NK-92 (cell line): ENCODE data around the gene GRID1.

Experiments
- DNase-seq: peaks from one replicate; lab custom pipeline; 2025; ENCODE audit not compliant: unreplicated experiment; lab: John Stamatoyannopoulos, UW

The GRID1 gene

DNA sequence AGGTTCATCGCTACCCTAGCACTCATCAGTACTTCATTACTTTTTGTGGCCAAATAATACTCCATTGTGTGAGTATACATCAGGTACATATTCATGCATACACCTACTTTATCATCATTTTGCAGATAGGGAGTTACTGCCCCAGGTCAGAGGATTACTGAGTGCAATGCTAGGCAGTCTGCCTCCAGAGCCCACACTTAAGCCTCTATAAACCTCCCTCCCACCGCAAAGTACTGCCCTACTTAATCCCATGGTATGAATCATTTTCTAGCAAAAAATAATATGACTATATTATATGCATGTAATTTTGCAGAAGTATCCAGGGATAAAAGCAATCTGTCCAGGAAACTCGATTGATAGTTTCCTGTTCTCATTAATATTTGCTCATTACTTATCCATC, 194.3 kb downstream of the GRID1 start:
- DNase-seq, result no peak

DNA sequence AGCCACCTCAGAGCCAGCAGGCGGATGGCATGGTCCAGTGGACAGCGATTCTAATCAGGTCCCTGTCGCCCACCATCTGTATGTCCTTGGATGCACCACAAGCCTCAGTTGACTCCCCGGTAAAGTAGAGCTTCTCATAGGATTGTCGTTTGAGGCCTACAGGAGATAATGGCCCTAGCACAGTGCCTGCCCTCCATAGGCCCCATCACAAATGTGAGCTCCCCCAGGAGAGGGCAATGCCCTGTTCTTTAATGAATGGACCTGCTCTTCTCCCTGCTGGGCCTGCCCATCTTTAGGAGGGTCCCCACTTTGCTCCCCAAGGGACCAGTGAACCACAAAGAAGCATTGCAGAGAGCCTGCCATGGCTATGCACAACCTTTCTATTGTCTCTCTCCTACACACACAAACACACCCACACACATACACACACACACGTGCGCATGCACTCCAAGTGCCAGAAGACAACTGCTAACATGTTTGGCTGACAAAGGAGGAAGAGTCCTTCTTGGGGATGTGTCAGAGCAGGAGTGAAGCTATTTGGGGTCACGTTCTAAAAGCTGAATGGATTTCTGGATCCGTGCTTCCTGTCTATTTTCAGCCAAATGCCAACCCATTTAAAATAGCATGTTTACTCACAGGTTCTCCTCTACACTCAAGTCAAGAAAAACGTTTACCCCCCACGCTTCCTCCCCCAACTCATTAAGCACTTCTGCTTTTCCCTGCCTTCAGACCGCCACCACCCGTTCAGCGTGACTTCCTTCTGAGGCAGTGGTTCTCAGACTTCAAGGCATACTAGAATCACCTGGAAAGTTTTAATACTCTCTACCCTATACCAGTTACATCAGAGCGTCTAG, 196.1 kb downstream of the GRID1 start:
- no peak for DNase-seq

DNA sequence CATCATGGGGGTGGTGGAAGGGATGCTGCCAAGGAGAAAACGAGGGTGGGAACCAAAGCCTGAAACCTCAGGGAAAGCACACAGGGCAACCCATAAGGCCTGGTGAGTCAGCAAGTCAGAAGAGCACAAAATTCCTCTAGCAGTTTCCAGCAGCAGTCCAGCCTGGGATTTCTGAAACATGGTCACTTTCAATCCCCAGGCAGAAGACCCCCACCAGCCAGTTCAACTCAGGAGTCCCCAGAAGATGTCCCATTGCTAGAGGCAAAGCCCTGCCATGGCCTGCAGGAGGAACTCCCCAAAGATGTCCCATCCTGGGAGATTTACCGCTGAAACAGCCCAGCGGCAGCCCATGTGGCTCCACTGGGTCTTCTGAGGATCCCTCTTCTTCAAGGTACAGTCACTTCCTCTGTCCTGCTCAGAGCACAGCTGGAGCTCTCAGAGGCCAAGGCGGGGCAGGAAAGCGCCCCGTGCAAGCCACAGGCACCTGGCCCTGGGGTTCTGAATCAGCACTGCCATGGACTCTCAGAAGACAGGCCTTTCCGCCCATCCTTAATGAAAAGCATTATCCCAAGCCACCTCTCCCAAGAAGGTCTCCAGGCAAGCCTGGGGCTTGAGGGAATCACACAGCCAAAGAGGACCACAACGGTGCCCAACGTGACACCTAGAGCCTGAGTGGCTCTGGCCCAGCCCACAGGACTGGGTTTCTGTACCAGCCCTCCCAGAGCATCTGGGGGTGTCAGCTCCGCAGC, 196.9 kb downstream of the GRID1 start:
- no peak for DNase-seq

DNA sequence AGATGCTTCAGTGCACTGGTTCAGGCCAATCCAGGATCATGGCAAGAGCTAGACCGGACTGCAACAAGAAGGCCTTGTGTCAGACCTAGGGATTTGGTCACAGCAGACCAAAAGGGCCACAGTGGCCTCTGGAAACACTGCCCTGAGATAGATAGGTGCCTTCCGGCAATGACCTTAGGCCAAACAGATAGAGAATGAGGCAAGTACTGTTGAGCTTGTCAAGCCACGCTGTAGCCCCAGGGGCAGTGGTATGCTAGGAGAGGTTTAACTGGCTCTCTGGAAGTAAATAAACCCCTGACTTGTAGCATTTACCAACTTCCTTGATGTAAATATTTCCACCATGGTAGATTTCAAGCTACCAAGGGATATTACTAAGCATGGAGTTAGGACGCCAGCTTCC, 197.5 kb downstream of the GRID1 start:
- no peak for DNase-seq

DNA sequence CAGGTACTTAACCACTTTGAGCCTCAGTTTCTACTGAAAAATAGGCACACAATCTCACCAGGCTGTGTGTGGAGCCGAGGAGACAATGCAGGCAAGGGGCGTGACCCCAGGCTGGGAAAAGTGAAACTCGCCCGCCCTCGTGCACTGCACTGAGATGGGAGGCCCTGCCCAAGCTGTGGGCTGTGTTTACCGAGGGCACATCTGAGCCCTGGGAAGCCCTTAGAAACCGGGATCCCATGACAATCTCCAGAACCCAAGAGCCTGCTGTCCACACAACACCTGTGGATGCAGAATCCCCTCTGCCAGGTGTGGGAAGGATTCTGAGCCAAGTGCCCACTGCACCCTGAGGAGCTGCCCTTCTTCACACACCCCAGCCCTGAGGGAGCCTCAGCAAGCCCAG, 198.3 kb downstream of the GRID1 start:
- DNase-seq, result no peak

DNA sequence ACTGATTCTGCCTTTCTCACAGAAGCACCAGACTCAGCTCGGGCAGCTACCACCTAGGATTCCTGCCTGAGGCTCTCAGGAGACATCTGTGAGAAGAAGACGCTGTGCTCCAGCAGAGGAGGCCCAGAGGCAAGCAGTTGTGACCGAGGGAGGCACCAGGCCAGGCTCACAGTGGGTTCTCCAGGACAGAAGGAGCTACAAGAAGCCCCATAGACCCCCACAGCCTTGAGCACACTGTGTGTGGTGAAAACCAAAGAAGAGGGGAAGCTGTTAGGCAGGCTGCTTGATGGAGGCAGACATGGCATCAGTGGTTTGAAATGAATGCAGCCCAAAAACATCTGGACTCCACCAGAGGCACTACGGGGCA, 198.8 kb downstream of the GRID1 start:
- no peak for DNase-seq

DNA sequence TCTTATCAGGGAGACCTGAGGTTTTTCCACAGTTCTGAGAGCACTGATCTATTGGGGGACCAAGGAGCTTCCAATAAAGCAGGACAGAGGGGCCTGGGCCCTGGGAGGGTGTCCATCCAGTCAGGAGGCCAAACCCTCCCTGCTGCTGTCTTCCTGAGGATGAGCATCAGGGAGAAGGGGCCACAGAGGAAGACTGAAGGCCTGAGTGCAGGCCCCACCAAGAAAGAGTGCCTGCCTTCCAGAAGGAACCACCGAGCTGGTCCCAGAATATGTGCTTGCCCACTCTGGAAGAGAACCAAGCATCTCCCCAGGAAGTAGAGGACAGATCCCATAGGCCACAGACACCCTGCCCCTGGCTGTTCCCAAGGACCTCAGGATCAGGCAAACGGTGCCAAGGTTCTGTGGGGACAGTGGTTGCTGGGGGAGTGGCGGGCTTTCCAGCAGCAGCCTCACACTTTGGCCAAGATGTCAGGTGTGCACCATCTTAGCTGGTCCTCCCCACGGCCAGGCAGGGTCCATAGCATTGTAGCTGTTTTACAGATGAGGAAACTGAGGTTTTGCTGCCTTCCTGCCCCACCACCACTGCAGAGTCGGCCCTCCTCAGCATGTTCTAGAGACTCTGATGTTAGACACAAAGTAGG, 199.4 kb downstream of the GRID1 start:
- DNase-seq, result no peak

DNA sequence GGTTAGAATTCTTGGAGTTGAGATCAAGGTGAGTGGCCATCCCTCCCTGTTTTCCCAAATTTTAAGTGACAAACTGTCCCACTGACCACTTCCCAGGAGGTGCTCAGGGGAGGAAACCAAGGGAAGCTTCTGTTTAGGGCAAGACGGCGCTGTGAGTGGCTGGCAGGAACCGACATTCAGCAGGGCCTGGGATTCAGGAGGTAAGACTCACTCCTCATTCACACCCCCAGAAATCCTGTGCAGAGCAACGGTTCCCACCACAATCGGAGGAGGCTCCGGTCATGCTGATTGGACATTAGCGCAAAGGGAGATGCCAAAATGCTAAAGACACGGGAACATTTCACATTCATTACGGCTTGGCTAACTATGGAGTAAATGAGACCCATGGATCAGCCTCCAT, 200.9 kb downstream of the GRID1 start:
- DNase-seq, result no peak

DNA sequence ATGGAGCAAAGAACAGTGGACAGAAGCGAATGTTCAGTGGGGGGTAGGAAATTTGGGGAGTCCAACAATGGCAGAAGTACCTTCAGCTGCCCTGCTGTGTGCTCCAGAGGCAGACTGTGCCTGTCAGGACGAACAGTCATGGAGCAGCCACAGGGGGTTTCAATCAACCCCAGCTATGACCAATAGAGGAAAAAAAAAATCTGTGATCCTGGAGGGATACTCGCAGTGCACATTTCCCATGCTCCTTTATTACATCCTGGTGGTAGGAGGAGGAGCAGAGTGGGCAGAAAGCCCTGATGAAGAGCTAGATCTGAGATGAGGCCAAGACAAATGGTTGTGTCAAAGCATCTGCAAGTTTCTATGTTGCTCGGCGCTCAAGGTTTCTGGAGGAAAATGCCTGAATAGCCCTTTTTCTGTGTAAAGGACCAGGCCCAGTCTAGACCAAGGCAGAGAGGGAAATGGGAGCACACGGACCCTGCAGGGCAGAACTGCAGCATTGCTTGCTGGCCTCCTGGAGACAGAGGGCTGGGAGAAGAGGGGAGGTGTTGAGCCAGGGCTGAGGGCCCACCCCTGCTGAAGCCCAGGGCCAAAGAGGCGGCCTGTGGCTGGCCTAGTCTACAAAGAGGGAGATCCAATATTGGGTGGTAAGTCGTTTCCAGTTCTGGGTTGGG, 201.5 kb downstream of the GRID1 start:
- DNase-seq, result no peak

DNA sequence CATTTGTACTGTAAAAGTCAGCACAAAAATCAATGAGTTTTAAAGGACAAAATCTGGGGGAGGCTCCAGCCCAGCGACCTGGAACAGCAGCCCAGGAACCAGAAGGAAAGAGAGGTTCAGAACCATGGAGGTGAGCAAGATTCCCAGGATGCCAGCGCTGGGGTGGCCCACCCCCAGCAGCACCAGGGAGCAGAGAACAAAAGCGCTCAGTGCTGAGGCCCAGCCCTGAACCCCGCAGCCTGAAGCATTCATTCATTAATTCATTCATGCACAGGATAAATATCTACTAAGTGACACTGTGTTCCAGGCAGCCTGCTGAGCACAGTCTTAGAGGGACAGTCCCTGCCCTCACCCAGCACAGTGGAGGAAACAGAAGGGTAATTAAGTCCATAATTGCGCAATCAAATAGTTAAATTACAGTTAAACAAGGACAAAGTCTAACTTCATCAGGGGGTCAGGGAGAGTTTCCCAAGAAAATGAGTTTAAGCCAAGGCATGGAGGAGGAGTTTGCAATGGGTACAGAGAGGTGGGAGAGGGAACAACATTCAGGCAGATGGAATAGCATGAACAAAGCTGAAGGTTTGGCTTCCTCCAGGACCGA, 202.3 kb downstream of the GRID1 start:
- no peak for DNase-seq

DNA sequence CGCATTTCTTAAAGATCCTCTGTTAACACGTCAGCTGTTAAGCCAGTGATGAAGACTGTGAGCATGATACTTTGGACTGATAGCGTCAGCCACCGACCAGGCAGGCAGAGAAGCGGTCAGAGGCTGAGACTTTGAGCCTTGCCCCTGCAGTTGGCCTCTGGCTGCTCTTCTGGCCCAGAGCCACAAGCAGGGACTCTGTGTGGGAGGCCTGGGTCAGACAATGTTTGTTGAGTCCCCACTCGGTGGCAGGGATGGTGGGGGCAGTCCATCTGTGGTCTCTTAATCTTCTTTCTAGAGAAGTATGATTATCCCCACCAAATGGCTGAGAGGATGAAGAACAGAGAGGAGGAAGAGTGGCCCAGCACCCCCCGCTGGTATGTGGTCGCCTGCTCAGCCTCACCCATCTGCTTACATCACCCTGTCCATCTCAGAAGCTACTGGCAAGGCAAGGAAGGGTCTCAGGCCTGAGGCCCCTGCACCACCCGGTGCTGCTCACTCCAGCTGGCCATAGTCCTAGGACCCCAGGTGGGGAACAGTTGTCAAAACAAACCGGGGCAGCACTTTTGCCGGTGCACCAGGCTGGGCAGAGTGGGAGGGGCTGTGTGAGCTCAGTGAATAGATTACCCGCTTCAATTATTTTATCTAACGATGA, 202.9 kb downstream of the GRID1 start:
- DNase-seq, result no peak

DNA sequence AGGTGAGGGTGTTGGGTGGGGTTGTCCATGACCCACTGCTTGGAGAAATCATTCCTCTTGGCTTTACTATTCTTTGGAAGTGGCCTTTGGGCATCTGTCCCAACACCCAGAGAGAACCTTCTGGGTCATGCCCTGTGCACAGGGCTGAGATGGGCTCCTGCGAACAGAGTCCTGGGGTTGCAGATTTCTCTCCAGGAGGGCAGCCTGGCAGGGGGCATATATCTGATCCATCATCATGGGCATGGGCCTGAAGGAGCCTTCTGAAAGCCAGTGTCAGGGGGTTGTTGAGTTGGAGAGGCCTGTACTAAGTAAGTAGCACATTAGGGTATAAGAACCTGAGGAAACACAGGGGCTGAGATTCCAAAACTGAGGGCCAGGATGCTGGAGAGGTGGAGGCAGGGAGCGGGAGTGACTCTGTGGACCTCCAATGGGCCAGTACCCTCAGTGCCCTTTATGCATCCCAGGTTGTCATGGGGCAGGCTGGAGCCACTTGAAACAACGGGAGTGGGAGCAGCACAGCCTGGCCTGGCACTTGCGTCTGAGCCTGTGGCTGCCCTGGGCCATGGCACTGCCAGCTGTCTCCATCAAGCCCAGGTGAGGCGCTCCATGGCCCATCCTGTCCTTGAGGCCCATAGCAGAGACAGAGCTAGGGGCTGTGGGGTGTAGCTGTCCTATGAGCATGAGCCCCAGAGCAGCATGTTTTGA, 203.7 kb downstream of the GRID1 start:
- DNase-seq, result no peak

DNA sequence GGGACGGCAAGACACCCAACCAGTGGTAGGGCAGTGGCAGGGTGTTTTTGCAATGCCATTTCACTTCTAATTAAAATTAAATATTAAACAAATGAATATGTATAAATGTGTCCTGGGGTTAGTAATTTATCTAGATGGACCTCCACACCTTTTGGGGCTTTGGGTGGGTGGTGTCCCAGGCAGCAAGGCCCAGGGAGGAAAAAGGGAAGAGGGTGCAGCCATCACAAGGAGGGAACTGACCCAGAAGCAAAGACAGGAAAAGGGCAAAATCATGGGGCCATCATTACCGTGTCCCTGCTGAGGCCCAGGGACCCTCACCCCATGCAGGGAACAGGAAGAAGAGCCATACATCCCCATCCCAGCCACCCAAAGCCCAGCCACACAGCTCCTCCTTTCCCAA, 204.6 kb downstream of the GRID1 start:
- no peak for DNase-seq

DNA sequence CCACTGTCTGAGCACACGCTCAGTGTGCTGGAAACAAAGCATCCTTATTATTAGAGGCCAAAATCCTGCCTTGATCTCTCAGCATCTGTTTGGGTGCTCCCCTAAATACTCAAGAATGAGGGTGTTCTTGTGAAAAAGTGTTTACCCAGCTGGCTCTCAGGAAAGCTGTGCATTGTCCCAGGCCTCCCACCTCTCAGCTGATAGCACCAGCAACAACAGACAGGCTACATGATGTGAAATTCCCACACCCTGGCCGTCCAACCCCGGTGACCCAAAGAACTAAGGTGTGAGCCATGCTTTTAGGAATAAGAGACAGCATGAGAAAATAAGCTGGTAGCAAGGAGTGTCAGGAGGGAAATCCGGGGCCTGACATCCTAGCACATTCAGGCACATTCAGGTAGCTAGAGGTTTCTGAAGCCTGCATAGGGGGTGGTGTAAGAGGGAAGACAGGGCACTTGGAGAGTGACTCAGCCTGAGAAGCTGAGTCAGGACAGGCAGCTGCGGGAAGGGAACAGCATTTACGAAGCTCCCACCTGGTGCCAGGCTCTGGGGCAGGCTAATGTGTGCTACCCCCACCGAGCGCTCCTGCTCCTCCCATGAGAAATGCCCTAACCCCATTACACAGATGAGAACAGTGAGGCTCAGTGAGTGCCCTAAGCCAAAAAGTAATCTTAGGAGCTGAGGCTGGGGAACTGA, 205.6 kb downstream of the GRID1 start:
- no peak for DNase-seq

DNA sequence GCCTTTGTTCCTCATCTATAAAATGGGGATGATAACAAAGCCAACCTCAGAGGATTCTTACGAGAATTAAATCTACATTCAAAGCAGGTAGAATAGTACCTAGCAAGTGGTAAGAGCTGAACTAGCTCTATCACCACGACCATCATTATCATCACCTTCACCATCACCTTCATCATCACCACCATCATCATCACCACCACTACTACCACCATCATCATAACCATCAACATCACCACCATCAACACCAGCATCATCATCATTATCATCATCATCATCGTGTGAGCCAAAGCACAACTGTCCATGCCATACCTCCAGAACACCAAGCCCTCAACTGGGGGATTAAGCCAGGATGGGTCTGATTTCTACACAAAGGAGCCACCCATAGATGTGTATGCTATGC, 206.8 kb downstream of the GRID1 start:
- no peak for DNase-seq

DNA sequence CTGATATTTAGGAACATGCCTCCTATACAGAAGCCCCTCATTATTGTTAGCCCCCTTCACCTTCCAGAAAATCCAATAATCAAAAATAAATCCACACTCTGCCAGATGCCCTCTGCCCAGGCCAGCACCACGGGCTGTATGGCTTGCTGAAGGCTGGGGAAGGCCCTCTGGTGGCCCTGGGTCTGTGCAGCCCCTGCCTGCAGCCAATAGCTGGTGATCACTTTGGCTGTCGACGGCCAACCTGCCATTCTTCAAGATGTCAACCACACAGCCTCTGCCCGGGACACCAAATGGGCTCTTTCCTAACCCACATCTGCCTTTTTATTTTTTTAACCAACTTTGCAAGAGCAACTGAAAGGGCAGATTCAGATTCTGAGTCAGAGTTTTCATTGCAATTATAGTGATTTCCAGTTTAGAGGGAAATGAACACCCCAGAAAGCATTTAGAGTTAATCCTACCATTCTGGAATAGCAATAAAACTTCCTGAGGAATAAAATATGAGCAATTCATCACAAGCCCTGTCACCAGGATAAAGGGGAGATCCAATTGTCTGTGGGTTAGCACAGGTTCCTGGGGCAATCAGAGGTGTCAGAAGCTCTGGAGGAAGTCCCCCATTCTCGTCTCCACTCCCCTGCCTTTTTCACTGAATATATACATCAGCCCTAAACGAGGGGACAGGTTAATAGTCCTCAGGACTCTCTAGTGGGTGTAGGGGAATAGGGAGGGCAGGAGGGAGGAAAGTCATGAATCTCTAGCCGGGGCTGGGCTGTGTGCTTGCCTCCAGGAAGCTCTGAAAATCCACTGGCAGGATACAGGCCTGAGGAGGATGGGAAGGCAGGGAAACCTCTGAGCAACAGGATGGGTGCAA, 211.3 kb downstream of the GRID1 start:
- no peak for DNase-seq

DNA sequence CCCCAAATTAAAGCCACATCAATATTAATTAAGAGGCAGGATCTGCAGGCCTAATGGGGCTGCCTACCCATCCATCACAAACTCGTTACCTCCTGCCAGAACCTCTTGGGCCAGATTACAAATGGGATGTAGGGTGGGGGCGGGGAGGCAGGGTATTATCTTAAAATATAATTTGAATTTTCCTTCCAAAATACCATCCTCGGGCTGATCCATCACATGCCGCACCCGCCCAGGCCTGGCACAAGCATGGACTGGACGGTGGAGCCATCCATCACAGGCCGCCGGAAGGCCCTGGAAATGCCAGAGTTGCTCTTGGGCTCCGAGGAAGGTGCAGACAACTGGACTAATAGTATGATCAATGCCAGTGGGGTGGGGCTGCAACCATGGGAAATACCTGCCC, 212.8 kb downstream of the GRID1 start:
- DNase-seq, result no peak

DNA sequence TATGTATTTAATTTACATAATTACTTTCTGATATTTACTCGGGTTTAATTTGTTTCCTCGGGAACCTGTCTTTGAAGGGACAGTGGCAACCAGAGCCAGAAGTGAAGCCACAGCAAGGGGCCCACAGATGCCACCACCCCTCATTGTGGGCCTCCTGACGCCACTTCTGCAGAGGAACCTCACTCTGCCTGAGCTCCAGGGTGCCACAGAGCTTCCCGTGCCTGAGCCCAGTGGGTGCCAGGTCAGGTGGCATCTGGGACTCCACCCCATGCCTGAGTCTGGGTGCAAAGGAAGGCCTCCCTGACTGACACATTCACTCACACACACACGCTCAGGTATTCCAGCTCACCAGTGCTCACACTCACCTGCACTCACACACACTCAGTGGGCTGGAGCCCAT, 213.7 kb downstream of the GRID1 start:
- no peak for DNase-seq

DNA sequence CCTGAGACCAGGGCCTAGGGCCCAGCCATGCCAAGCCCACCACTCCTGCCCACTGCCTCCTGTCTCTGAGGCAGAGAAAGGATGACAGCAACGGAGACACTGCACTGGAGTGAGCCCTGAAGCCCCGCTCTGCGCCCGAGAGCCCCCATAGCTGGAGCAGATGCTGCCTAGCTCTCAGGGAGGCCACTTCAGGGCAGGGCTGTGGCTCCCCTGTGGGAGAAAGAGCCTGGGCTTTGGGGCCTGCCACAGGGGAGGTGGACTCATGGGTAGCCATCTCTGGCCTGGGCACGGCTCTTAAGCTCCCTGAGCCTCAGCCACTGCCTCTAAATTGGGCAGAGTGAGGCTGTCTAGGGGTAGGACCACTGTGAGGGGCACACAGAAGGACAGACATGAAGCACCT, 214.2 kb downstream of the GRID1 start:
- no peak for DNase-seq
